MM.1S (cell line): ENCODE measurements around the gene XYLT1.

Experiments used
- DNase-seq: peaks from one replicate; pipeline ENCODE4 v3.0.0-alpha.2; 2015
- H2AFZ ChIP-seq: fragments of 300-600 bp; sonication (generic); 2 replicates; pipeline ENCODE4 v1.6.0; 2016; ENCODE audit warnings: antibody characterized with exemption, low read length
- H3F3A ChIP-seq: fragments of 300-600 bp; sonication (generic); 2 replicates; pipeline ENCODE4 v1.6.1; 2016; ENCODE audit warnings: mild to moderate bottlenecking, antibody characterized with exemption, low read length, moderate library complexity, mixed read lengths; ENCODE audit not compliant: insufficient read depth
- H3K27ac ChIP-seq: fragments of 300-600 bp; sonication (generic); 2 replicates; pipeline ENCODE4 v1.5.1; 2016; ENCODE audit warnings: mild to moderate bottlenecking, low read length
- H3K27me3 ChIP-seq: fragments of 300-600 bp; sonication (generic); replicated peaks from 2 replicates; pipeline ENCODE4 v1.6.0; 2016; ENCODE audit warnings: low read length; ENCODE audit not compliant: insufficient read depth
- H3K36me3 ChIP-seq: fragments of 300-600 bp; sonication (generic); replicated peaks from 2 replicates; pipeline ENCODE4 v1.6.1; 2016; ENCODE audit warnings: mild to moderate bottlenecking, low read length, mixed read lengths; ENCODE audit not compliant: insufficient read depth
- H3K4me1 ChIP-seq: fragments of 300-600 bp; sonication (generic); 2 replicates; pipeline ENCODE4 v1.6.1; 2016; ENCODE audit warnings: low read length, mixed read lengths
- H3K4me2 ChIP-seq: fragments of 300-600 bp; sonication (generic); 2 replicates; pipeline ENCODE4 v1.6.0; 2016; ENCODE audit warnings: low read depth, low read length
- H3K4me3 ChIP-seq: fragments of 300-600 bp; sonication (generic); 2 replicates; pipeline ENCODE4 v1.5.1; 2016; ENCODE audit warnings: low read length, mixed read lengths
- H3K79me2 ChIP-seq: fragments of 300-600 bp; sonication (generic); 2 replicates; pipeline ENCODE4 v1.6.1; 2016; ENCODE audit warnings: mixed run types, low read length, mixed read lengths
- H3K9ac ChIP-seq: fragments of 300-600 bp; sonication (generic); 2 replicates; pipeline ENCODE4 v1.6.1; 2016; ENCODE audit warnings: low read length, mixed read lengths
- H3K9me2 ChIP-seq: fragments of 300-600 bp; sonication (generic); replicated peaks from 2 replicates; pipeline ENCODE4 v1.6.1; 2016; ENCODE audit warnings: mild to moderate bottlenecking, low read length, mixed read lengths; ENCODE audit not compliant: insufficient read depth
- H3K9me3 ChIP-seq: fragments of 300-600 bp; sonication (generic); replicated peaks from 2 replicates; pipeline ENCODE4 v1.6.1; 2016; ENCODE audit warnings: mild to moderate bottlenecking, low read length, mixed read lengths; ENCODE audit not compliant: insufficient read depth
- H4K20me1 ChIP-seq: fragments of 300-600 bp; sonication (generic); 2 replicates; pipeline ENCODE4 v1.6.1; 2016; ENCODE audit warnings: mild to moderate bottlenecking, low read length, moderate library complexity, mixed read lengths; ENCODE audit not compliant: insufficient read depth
- EZH2 ChIP-seq: fragments of 300-600 bp; sonication (generic); optimal IDR thresholded peaks from 2 replicates; pipeline ENCODE3; 2017; ENCODE audit warnings: low read depth, mild to moderate bottlenecking, antibody characterized with exemption, low read length, mixed read lengths
- EZH2phosphoT487 ChIP-seq: fragments of 300-600 bp; sonication (generic); IDR thresholded peaks from 2 replicates; pipeline ENCODE4 v1.6.1; 2018; ENCODE audit warnings: antibody characterized with exemption, low read length
- TF ChIP-seq, protein P1 (sequence below): fragments of 300-600 bp; sonication (generic); IDR thresholded peaks from 2 replicates; pipeline ENCODE4 v1.5.1; 2016; ENCODE audit warnings: antibody characterized with exemption, low read length, mixed read lengths

XYLT1 gene

DNA sequence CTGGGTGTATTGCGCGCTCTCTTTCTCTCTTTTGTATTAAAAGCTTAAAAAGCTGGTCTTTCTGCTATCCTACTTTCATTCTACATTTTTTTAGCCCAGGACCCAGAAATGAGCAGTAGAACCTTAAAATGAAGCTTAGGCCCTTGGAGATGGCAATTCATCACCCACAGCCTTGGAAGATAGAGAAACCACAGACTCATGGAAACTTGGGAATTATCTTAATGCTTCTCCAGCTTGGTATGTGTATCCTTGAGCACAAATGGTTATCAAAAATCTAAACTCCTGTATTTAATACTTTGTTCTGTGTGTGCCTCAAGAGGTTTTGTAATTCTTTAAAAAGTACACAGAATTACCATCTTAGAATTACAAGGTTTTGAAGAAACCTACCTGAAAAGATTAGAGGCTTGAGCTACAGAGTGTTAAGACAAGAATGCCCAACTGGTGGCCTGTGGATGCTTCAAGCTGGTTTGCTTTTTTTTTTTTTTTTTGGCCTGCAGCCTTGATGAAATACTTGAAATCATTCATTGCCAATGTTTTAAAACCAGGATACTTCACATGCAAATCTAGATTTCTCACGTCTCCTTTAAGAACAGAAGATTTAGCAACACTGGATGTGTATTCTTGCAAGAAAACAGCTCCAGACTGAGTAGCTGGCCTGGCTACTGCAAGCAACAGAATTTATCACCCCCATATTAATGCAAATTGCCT, 105.0 kb downstream of the XYLT1 start:
- Histone ChIP-seq H3K27ac (no peak overlapping the region), H3K4me1 (peaks cover 20% of the 10 kb centered on the region), H3K79me2 (peaks cover 92% of the 10 kb centered on the region), H4K20me1 (no peaks in the 10 kb centered on the region), H3K4me2 (no peak overlapping the region), H3K9me2 (no peaks in the 10 kb centered on the region), H3K9me3 (no peaks in the 10 kb centered on the region), H2AFZ (no peak overlapping the region), H3K27me3 (no peaks in the 10 kb centered on the region), H3K9ac (no peak overlapping the region), H3F3A (peaks cover 16% of the 10 kb centered on the region), H3K36me3 (no peaks in the 10 kb centered on the region), H3K4me3 (no peak overlapping the region)
- no peak for DNase-seq
- TF ChIP-seq, protein P1, sequence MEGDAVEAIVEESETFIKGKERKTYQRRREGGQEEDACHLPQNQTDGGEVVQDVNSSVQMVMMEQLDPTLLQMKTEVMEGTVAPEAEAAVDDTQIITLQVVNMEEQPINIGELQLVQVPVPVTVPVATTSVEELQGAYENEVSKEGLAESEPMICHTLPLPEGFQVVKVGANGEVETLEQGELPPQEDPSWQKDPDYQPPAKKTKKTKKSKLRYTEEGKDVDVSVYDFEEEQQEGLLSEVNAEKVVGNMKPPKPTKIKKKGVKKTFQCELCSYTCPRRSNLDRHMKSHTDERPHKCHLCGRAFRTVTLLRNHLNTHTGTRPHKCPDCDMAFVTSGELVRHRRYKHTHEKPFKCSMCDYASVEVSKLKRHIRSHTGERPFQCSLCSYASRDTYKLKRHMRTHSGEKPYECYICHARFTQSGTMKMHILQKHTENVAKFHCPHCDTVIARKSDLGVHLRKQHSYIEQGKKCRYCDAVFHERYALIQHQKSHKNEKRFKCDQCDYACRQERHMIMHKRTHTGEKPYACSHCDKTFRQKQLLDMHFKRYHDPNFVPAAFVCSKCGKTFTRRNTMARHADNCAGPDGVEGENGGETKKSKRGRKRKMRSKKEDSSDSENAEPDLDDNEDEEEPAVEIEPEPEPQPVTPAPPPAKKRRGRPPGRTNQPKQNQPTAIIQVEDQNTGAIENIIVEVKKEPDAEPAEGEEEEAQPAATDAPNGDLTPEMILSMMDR: no peak
- no peak for TF ChIP-seq EZH2

DNA sequence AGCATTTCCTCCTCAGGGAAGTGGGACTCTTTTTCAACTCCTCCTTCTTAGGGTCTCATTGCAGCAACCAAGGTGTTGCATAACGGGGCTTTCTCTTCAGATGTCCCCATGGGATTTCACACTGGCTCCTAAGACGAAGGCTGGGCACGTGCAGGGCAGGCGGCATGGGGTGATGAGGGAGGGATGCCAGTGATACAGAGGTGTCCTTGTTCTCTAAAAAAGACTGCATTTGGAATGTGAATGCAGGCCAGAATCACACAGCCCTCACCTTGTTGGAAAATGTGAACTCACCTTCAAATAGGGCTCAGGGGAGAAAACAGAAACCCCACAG, 105.6 kb downstream of the XYLT1 start:
- peaks cover 14% of the 10 kb centered on the region for H3K4me1 ChIP-seq
- no peaks in the 10 kb centered on the region for H3K9me3 ChIP-seq
- H3K79me2 ChIP-seq: peaks cover 91% of the 10 kb centered on the region
- no peaks in the 10 kb centered on the region for H4K20me1 ChIP-seq
- TF ChIP-seq EZH2 (no peak), EZH2phosphoT487 (no peak)
- TF ChIP-seq, protein P1: no peak
- no peak overlapping the region for H3K4me3 ChIP-seq
- no peaks in the 10 kb centered on the region for H3K36me3 ChIP-seq
- no peaks in the 10 kb centered on the region for H3K9me2 ChIP-seq
- no peak overlapping the region for H3K27ac ChIP-seq
- no peak overlapping the region for H3K9ac ChIP-seq
- no peak for DNase-seq
- H3F3A ChIP-seq: peaks cover 11% of the 10 kb centered on the region
- H2AFZ ChIP-seq: no peak overlapping the region
- H3K27me3 ChIP-seq: no peaks in the 10 kb centered on the region
- H3K4me2 ChIP-seq: no peak overlapping the region

- Histone ChIP-seq H3F3A (peaks cover 5% of the 10 kb centered on the region), H3K9me2 (no peaks in the 10 kb centered on the region), H3K9ac (no peak overlapping the region), H3K79me2 (peaks cover 92% of the 10 kb centered on the region), H2AFZ (no peak overlapping the region), H3K27me3 (no peaks in the 10 kb centered on the region), H3K27ac (no peak overlapping the region), H3K9me3 (no peaks in the 10 kb centered on the region), H3K4me2 (no peak overlapping the region), H3K36me3 (no peaks in the 10 kb centered on the region), H3K4me1 (peaks cover 8% of the 10 kb centered on the region), H4K20me1 (no peaks in the 10 kb centered on the region), H3K4me3 (no peak overlapping the region)
- DNase-seq: no peak
- TF ChIP-seq, protein P1: no peak
- no peak for TF ChIP-seq EZH2phosphoT487
- no peak for TF ChIP-seq EZH2
These were observed 106.2 kb downstream of the XYLT1 start for GRCh38 chr16:17364319-17365210.
